ENCODE results near the gene CEMIP2.

Gene CEMIP2

GRCh38 chr9:71758277-71758676 is 10.0 kb downstream of the CEMIP2 start:
- no peak for DNase-seq (ENCODE audit: low read depth)
- TF ChIP-seq, protein P1, sequence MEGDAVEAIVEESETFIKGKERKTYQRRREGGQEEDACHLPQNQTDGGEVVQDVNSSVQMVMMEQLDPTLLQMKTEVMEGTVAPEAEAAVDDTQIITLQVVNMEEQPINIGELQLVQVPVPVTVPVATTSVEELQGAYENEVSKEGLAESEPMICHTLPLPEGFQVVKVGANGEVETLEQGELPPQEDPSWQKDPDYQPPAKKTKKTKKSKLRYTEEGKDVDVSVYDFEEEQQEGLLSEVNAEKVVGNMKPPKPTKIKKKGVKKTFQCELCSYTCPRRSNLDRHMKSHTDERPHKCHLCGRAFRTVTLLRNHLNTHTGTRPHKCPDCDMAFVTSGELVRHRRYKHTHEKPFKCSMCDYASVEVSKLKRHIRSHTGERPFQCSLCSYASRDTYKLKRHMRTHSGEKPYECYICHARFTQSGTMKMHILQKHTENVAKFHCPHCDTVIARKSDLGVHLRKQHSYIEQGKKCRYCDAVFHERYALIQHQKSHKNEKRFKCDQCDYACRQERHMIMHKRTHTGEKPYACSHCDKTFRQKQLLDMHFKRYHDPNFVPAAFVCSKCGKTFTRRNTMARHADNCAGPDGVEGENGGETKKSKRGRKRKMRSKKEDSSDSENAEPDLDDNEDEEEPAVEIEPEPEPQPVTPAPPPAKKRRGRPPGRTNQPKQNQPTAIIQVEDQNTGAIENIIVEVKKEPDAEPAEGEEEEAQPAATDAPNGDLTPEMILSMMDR (IDR thresholded peaks at IDR 0.05; ENCODE audit: low read depth, low read length, missing control alignments) = no peak
- H3K4me3 ChIP-seq (ENCODE audit: low read depth, low read length) = no peak overlapping the region

GRCh38 chr9:71756753-71757152 is 11.6 kb downstream of the CEMIP2 start:
- no peak for DNase-seq (ENCODE audit: low read depth)
- H3K4me3 ChIP-seq (ENCODE audit: low read depth, low read length) = no peak overlapping the region

DNA sequence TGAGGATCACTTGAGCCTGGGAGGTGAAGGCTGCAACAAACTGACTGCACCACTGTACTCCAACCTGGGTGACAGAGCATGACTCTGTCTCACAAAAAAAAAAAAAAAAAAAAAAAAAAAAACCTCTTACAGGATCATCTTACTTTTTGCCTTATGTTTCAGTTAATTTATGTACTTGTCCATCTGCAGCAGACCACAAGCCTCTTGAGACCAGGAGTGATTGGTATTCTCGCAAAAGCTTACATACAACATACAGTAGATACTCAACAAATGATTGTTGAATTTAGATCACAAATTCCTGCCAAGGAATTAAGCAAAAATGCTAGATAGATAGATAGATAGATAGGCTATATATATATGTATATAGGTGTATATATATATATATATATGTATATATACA is 12.4 kb downstream of the CEMIP2 start:
- no peak overlapping the region for H3K4me3 ChIP-seq (ENCODE audit: low read depth, low read length)
- DNase-seq (ENCODE audit: low read depth) = no peak
- TF ChIP-seq, protein P1 (IDR thresholded peaks at IDR 0.05; ENCODE audit: low read depth, low read length, missing control alignments) = no peak

More at GRCh38 chr9:71756753-71757152, 11.6 kb downstream of the CEMIP2 start:
- TF ChIP-seq, protein P1 (IDR thresholded peaks at IDR 0.05; ENCODE audit: low read depth, low read length, missing control alignments) = no peak

GRCh38 chr9:71755230-71755629 is 13.1 kb downstream of the CEMIP2 start:
- TF ChIP-seq, protein P1 (IDR thresholded peaks at IDR 0.05; ENCODE audit: low read depth, low read length, missing control alignments) = no peak
- DNase-seq (ENCODE audit: low read depth) = no peak
- no peak overlapping the region for H3K4me3 ChIP-seq (ENCODE audit: low read depth, low read length)

GRCh38 chr9:71754151-71754550 is 14.2 kb downstream of the CEMIP2 start:
- no peak for DNase-seq (ENCODE audit: low read depth)
- no peak overlapping the region for H3K4me3 ChIP-seq (ENCODE audit: low read depth, low read length)
- TF ChIP-seq, protein P1 (IDR thresholded peaks at IDR 0.05; ENCODE audit: low read depth, low read length, missing control alignments) = no peak

GRCh38 chr9:71752928-71753327 is 15.4 kb downstream of the CEMIP2 start:
- no peak overlapping the region for H3K4me3 ChIP-seq (ENCODE audit: low read depth, low read length)
- DNase-seq (ENCODE audit: low read depth) = no peak
- TF ChIP-seq, protein P1 (IDR thresholded peaks at IDR 0.05; ENCODE audit: low read depth, low read length, missing control alignments) = no peak

DNA sequence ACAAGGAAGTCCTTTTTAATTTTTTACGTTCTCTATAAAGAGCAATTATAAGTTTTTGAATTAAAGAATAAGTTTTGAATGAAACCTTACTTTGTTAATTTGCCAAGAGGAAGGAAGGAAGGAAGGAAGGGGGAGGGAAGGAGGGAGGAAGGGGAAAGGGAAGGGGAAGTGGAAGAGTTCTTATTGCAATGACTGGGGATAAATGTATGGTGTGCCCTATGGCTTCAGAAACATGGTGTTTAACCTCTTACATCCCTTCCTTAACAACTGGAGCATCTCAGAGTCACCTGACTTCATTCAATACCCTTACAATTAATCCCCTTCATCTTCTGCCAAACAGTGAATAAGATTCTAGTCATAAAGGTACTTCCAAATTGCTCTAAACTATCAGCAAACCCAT is 16.0 kb downstream of the CEMIP2 start:
- H3K4me3 ChIP-seq (ENCODE audit: low read depth, low read length) = no peak overlapping the region
- no peak for DNase-seq (ENCODE audit: low read depth)
- TF ChIP-seq, protein P1 (IDR thresholded peaks at IDR 0.05; ENCODE audit: low read depth, low read length, missing control alignments) = no peak
